Cardiac septum (tissue), 1 donor: ENCODE measurements around the gene TECPR1. TPM values are rescaled to one million over a fixed set of nuclear protein-coding genes. Genes with fewer than 3 reads are reported as not detected.

ENCODE experiments used
- DNase-seq: peaks from one replicate; pipeline ENCODE4 v3.0.0-alpha.2; 2020; ENCODE audit warnings: low spot score
- intact Hi-C: fragments of 100-400 bp; cut with DNase I; formaldehyde crosslinking; loops from one replicate; pipeline ENCODE4 v1.14.0; 2022
- total RNA-seq: library from RNA; stranded (reverse); fragmentation: NEBNext Ultra II Directional; extraction: Animal tissue kit (Norgen Biotek cat#: 25700); gene quantifications from one replicate; pipeline ENCODE4 v1.2.1, GENCODE V29; 2021
- donor health status: DM: no; HTN: no; CAD: no.

Gene TECPR1
- total RNA-seq, 1 donor from 2014 or later: 16.6 TPM

DNA sequence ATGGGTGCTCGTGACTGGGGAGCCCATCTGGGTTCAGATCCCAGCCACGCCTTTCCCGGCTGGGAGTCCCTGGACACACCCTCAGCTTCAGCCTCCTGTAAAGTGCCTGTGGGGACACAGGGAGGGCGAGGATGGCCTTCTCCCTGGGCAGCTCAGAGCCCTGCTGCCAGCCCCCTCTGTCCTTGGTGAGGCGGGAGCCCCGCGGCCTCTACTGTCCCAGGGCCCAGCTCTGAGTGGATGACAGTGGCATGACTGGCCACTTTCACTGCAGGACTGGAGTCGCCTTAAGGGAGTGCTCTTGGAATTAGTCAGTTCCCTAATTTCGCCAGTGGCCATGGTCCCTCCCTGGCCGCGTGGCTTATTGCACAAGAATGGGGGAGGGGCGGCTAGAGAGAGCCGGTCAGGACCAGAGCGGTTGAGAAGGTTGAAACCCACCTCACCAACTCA is 34.1 kb upstream of the TECPR1 start:
- intact Hi-C loops: no loop called here
- no peak for DNase-seq

GRCh38 chr7:98285157-98286092 is 33.4 kb upstream of the TECPR1 start:
- intact Hi-C loops: no loop called here
- DNase-seq: no peak

- DNase-seq: peak; percentile 92
- intact Hi-C loops: no loop called here
These were observed 32.5 kb upstream of the TECPR1 start for GRCh38 chr7:98284335-98285036.

- no peak for DNase-seq
- intact Hi-C loops: no loop called here
These were observed 31.8 kb upstream of the TECPR1 start for GRCh38 chr7:98283887-98284222.

GRCh38 chr7:98283127-98283886 is 31.3 kb upstream of the TECPR1 start:
- DNase-seq: no peak
- intact Hi-C loops: no loop called here

DNA sequence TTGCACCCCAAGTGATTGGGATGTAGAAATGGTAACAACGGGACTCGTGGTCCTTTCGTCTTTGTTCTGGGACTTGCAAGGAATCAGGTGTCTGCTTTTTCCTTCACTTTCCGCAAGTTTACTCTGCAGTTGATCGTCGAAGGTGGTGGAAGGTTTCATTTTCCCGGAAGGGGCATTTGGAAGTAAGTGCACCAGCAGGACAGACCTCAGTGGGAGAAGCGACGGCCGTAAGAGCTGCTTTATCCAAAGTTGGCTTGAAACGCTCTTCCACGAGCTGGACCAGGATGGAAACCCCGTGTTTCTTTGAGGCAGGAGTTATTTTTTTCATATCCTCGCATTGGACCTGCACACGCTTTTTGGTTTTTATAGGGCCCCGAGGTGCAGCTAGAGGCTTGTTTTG is 30.7 kb upstream of the TECPR1 start:
- no peak for DNase-seq
- intact Hi-C loops: no loop called here

DNA sequence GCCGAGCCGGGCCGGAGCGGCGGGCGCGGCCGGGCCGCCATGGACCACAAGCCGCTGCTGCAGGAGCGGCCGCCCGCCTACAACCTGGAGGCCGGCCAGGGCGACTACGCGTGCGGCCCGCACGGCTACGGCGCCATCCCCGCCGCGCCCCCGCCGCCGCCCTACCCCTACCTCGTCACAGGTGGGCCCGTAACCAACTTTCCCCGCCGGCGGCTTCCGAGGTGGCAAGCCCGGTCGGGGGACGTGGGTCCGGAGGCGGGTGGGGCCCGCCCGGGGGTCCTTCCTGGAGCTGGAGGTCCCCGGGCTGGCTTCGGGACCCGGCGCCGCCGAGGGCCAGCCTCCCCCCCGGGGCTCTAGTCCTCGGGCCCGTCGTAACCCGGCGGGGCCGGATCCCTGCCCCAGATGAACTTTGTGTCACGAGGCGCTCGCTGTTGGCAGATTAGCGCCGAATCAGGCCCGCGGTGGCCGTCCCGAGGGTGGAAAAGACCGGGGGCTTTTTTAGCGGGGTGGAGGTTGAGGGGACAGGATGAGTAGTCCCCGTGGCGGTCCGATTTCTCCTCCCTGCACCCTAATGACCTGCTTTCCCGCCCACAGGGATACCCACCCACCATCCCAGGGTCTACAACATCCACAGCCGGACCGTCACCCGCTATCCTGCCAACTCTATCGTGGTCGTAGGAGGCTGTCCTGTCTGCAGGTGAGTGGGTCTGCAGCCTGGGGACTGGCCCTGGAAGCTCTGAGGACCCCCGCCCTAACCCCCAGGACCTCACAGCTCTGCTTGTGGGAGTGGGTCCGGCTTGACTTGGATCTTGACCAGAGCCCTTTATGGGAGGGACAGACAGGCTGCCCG is 29.9 kb upstream of the TECPR1 start:
- DNase-seq: peak; percentile 81
- intact Hi-C loops: no loop called here

GRCh38 chr7:98280791-98281756 is 29.0 kb upstream of the TECPR1 start, which contains the start of gene BRI3:
TSS of gene BRI3 (plus strand) at chr7:98281686. CDS start at chr7:98281796, 110 bp downstream.
- peak; percentile 95 for DNase-seq
- intact Hi-C loops: loop anchor here (1.0 kb wide), 1 partner anchor 29 kb away; the partner anchor contains the start of gene TECPR1

GRCh38 chr7:98280296-98280695 is 28.3 kb upstream of the TECPR1 start:
- DNase-seq: no peak
- intact Hi-C loops: loop anchor here (1.0 kb wide), 1 partner anchor 28 kb away; the partner anchor contains the start of gene TECPR1

- no peak for DNase-seq
- intact Hi-C loops: no loop called here
These were observed 26.9 kb upstream of the TECPR1 start for GRCh38 chr7:98278936-98279335.

- intact Hi-C loops: no loop called here
- DNase-seq: no peak
These were observed 26.4 kb upstream of the TECPR1 start for GRCh38 chr7:98278408-98278807.

DNA sequence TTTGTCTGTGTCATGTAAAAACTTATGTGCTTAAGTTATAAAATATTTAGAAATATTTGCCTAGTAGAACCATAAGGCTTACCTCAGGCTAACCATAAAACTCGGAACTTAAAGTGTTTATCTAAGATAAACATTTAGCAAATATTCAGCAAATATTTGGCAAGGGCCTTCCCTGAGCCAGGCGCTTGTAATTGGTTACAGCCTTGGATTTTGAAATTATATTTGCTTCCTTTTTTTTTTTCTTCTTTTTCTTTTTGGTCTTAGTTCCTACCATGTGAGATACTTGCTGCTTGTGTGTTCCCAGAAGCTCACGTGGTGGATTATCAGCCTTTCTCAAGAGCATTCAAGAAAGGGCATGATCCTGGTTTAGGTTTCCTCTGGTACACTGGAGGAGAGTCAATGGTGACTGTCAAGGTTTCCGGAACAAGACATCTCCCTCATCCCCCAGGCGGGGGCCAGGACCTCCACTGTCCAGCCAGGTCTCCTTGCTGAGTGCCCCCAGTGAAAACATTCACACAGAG is 24.3 kb upstream of the TECPR1 start:
- intact Hi-C loops: no loop called here

DNA sequence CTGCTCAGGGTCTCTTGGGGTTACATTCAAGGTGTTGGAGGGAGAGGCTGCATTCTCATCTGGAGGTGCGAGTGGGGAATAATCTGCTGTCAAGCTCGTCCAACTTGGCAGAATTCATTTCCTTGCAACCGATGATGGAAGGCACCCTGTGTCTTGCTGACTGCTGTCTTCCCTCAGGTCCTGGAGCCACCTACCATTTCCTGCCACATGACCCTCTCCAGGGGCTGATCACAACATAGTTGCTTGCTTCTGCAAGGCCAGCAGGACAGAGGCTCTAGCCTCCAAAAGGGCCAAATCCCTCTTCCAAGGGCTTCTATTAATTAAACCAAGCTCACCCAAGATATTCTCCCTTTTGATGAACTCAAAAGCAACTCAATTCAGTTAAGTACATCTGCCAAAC is 15.3 kb upstream of the TECPR1 start:
- DNase-seq: no peak
- intact Hi-C loops: no loop called here

More for the DNA sequence above, 24.3 kb upstream of the TECPR1 start:
- DNase-seq: no peak

- intact Hi-C loops: no loop called here
- DNase-seq: no peak
These were observed 14.8 kb upstream of the TECPR1 start for GRCh38 chr7:98266840-98267239.

- no peak for DNase-seq
- intact Hi-C loops: no loop called here
These were observed 13.8 kb upstream of the TECPR1 start for GRCh38 chr7:98265841-98266271.

DNA sequence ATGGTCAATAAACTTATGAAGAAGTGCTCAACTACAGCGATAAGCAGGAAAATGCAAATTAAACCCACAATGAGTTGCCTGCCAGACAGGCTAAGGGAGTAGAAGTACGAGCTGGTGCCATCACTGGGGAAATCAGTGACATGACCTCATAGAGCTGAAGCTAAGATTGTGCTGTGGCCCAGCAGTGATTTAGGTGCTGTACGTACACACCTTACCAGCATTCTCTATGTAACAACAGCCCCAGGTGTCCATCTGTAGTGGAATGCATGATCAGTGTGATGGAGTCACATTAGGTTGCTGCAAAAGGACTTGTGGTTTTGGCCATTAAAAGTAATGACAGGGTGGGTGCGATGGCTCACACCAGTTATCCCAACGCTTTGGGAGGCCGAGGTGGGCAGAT is 5.7 kb upstream of the TECPR1 start:
- intact Hi-C loops: no loop called here
- no peak for DNase-seq

DNA sequence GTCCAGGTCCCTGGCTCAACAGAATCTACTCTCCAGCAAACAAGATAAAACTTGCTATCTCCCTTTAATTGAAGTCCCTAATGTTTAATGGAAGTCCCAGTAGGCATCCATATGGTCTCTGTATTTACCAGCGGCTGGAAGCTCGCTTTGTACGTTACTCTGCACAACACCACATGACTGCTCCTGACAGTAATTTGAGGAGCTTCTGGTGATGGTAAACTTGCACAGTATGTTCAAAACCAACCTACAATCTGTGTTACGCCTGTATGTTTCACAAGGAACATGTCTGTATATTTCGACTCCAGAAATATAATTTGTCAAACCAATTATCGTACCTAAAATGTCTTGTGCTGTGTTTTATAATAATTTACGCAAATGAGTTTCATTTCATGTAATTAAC is 4.4 kb upstream of the TECPR1 start:
- DNase-seq: no peak
- intact Hi-C loops: no loop called here
